ENCODE results near the gene KLK11.

DNA sequence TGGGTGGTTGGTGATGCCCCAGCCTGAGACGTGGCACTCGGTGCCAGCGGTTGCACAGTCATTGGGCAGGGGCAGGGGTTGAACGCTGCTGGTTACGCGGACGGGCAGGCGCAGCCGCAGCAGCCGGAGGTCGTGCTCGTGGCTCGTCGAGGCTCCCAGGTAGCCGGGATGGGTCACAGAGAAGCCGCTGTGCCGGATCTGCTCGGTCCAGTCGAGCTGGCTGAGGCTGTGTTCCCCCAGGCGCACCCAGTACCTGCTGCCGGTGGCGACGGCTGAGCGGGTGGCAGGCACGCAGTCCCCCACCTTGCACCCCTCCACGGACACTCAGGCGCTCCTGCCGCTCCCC is 5.4 kb upstream of the KLK11 start:
- TF ChIP-seq CTCF (IDR thresholded peaks at IDR 0.05) (no peak), EP300 (IDR thresholded peaks at IDR 0.05) (no peak)

Measured in tibial nerve (tissue), 4 donors.